ENCODE data around the gene SCFD2.
"Not testable (repeated sequence)": the region's sequence is repeated elsewhere in the genome, so short reads cannot be mapped to it uniquely, and the experiment has no call there.

Gene SCFD2

DNA sequence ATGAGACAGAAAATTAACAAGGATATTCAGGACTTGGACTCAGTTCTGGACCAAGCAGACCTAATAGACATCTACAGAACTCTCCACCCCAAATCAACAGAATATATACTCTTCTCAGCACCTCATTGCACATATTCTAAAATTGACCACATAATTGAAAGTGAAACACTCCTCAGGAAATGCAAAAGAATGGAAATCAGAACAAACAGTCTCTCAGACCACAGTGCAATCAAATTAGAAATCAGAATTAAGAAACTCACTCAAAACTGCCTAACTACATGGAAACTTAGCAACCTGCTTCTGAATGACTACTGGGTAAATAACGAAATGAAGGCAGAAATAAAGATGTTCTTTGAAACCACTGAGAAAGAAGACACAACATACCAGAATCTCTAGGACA is 333.0 kb downstream of the SCFD2 start:
- H3K4me3 ChIP-seq (ENCODE audit: low read length); H3K27ac ChIP-seq (ENCODE audit: low read length); H3K27me3 ChIP-seq (ENCODE audit: control insufficient read depth, insufficient read depth, low read length); H3K9ac ChIP-seq (ENCODE audit: low read length); H3K9me3 ChIP-seq (ENCODE audit: control insufficient read depth, low read depth, low read length); H3K4me1 ChIP-seq (ENCODE audit: control insufficient read depth, low read depth, low read length); H3K36me3 ChIP-seq (ENCODE audit: control insufficient read depth, low read depth, low read length): not testable (repeated sequence)

DNA sequence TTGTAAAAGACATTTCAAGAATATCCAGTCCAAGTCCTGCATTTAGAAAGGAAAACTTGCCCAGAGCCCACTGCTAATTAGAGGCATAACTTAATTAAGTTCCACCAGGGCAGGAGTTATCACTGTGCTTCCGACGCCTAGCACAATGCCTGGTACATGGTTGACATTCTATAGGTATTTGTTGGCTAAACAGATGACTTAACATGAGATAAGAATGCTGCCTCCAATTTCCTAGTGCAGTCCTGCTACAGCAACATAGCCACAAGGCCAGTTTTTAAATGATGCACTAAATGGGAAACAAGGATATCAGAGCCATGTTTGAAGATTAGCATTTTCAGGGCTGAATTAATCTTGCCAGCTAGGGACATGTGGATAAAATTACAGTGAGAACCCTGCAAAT is 339.6 kb downstream of the SCFD2 start:
- Histone ChIP-seq H3K27ac (ENCODE audit: low read length) (no peak overlapping the region), H3K36me3 (ENCODE audit: control insufficient read depth, low read depth, low read length) (no peaks in the 10 kb centered on the region), H3K4me3 (ENCODE audit: low read length) (no peak overlapping the region), H3K9ac (ENCODE audit: low read length) (no peak overlapping the region), H3K27me3 (ENCODE audit: control insufficient read depth, insufficient read depth, low read length) (no peaks in the 10 kb centered on the region), H3K4me1 (ENCODE audit: control insufficient read depth, low read depth, low read length) (no peaks in the 10 kb centered on the region), H3K9me3 (ENCODE audit: control insufficient read depth, low read depth, low read length) (no peaks in the 10 kb centered on the region)

DNA sequence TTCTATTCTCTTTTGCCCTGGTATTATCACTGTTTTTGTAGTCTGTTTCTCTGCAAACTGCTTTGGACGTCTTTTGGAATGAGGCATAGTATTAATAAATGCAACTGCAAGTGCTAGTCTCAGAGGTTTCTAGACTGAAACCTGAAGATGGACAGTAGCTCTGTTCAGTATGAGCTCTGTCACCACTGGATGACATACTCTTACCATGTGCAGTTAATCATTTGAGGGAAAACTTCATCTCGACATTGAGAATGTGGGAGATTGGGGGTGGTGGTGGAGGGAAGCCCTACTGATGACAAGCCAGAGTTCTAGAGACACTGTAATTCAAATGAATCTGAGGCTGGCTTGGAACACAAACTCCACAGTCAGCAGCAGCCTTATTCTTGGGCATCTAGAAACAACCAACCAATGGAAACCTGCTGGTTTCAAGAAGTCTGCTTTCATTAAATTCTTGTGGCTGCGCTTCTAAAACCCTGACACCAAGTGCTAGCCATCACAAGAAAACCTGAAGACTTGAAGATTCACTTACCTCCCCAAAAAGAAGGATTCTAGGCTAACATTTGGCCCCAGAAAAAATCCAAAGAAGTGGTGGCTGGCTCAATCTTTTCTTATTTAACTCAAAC is 342.1 kb downstream of the SCFD2 start:
- no peak overlapping the region for H3K27ac ChIP-seq (ENCODE audit: low read length)
- no peaks in the 10 kb centered on the region for H3K36me3 ChIP-seq (ENCODE audit: control insufficient read depth, low read depth, low read length)
- H3K27me3 ChIP-seq (ENCODE audit: control insufficient read depth, insufficient read depth, low read length), result no peaks in the 10 kb centered on the region
- no peak overlapping the region for H3K4me3 ChIP-seq (ENCODE audit: low read length)
- no peak overlapping the region for H3K9ac ChIP-seq (ENCODE audit: low read length)
- no peaks in the 10 kb centered on the region for H3K4me1 ChIP-seq (ENCODE audit: control insufficient read depth, low read depth, low read length)
- H3K9me3 ChIP-seq (ENCODE audit: control insufficient read depth, low read depth, low read length), result no peaks in the 10 kb centered on the region

DNA sequence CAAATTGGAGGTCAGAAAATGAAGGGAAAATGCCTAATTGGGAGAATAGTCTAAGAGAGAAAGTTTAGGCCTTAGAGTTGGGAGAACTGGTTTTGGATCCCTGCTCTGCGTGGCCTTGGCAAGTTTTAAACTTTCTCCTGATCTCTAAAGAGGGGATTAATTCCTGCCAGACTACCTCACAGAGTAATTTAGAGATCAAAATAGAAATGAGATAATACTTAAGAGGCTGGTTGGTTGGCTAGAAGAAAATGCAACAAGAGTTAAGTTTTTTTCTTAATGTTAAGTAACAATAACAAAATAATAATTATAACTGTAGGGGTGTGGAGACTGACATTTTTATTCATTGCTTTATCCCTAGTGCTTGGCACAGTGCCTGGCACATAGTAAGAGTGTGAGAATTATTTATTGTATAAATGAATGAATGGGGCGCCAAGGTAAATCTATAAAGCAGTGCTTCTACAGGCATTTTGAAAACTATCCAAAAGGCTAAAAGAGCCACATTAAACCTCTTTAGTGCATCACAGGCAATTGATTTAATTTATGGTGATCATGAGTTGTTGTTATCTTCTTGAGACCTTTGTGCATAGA is 343.3 kb downstream of the SCFD2 start:
- Histone ChIP-seq H3K4me1 (ENCODE audit: control insufficient read depth, low read depth, low read length) (no peaks in the 10 kb centered on the region), H3K9ac (ENCODE audit: low read length) (no peak overlapping the region), H3K4me3 (ENCODE audit: low read length) (no peak overlapping the region), H3K27me3 (ENCODE audit: control insufficient read depth, insufficient read depth, low read length) (no peaks in the 10 kb centered on the region), H3K36me3 (ENCODE audit: control insufficient read depth, low read depth, low read length) (no peaks in the 10 kb centered on the region), H3K27ac (ENCODE audit: low read length) (no peak overlapping the region), H3K9me3 (ENCODE audit: control insufficient read depth, low read depth, low read length) (no peaks in the 10 kb centered on the region)

DNA sequence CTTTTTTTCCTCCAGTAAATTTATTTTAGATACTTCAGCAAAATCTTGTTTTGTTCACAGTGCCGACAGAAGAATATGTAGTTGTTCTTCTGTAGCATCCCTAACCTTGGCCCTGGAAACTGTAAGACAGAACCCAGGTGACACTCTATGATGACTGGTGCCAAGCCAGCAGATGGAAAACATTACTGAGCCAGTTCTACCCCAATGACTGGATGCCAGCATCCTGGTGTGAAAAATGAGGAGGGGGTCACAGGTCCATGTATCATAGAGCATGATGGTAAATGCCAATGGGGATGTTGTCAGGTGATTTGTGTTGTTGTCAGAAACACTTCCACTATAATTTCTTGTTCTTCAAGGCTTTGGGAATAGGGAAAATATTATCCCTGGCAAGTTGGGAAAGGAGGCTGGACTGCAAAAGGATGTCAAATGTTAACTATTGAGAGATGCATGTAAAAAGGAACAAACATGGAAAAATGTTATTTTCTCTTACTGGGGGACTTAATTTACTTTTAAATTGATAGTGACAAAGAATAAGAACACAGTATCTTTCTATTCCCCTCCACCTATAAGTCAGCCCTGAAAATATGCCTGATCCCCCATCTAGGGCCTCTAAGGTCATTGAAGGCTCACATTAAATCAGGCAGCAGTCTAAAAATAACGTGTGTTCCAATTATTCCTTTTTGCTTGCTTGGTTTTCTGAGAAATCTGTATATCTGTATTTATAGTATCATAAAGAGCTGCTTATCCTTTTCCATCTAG is 343.9 kb downstream of the SCFD2 start:
- Histone ChIP-seq H3K4me3 (ENCODE audit: low read length) (no peak overlapping the region), H3K4me1 (ENCODE audit: control insufficient read depth, low read depth, low read length) (no peaks in the 10 kb centered on the region), H3K9me3 (ENCODE audit: control insufficient read depth, low read depth, low read length) (no peaks in the 10 kb centered on the region), H3K36me3 (ENCODE audit: control insufficient read depth, low read depth, low read length) (no peaks in the 10 kb centered on the region), H3K9ac (ENCODE audit: low read length) (no peak overlapping the region), H3K27me3 (ENCODE audit: control insufficient read depth, insufficient read depth, low read length) (no peaks in the 10 kb centered on the region), H3K27ac (ENCODE audit: low read length) (no peak overlapping the region)

DNA sequence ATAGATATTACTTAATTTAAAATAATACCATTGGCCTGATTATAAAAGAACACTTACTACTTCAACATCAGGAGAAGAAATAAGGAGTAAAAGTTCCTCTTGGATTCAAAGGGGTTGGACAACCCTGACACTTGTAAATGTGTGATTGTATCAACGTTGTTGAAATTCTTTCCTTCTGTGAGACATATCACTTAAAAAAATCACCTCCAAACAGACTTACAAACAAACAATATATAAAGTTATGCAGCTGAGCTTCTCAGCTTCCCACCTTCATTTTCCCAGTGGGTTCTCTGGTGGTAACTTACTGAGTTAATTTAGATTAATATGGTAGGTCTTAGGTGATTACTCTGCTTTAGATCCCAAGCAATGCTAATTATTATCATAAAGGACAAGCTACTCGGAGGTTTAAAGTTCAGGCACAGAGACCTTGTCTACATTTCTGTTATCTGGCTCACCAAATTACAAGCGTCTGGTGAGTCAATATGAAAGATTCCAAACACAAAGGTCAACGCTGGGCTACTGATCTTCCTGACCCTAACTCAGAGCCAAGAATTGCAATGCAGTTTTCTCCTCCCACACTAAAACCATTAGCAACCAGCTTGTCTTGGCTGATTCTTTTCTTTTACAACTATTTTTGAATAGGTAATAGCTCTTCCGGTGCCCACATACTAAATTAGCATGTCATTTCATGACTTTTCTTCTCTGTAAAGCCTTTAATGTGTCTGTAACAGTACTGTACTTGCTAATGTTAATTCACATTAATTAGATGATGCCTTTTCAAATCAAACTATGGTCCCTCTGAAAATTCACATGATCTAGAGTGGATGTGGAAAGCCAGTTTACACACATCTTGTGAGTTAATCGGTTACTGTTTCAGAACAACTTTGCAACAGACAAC is 346.1 kb downstream of the SCFD2 start:
- Histone ChIP-seq H3K4me1 (ENCODE audit: control insufficient read depth, low read depth, low read length) (no peaks in the 10 kb centered on the region), H3K27ac (ENCODE audit: low read length) (no peak overlapping the region), H3K36me3 (ENCODE audit: control insufficient read depth, low read depth, low read length) (no peaks in the 10 kb centered on the region), H3K4me3 (ENCODE audit: low read length) (no peak overlapping the region), H3K9me3 (ENCODE audit: control insufficient read depth, low read depth, low read length) (no peaks in the 10 kb centered on the region), H3K9ac (ENCODE audit: low read length) (no peak overlapping the region), H3K27me3 (ENCODE audit: control insufficient read depth, insufficient read depth, low read length) (no peaks in the 10 kb centered on the region)

DNA sequence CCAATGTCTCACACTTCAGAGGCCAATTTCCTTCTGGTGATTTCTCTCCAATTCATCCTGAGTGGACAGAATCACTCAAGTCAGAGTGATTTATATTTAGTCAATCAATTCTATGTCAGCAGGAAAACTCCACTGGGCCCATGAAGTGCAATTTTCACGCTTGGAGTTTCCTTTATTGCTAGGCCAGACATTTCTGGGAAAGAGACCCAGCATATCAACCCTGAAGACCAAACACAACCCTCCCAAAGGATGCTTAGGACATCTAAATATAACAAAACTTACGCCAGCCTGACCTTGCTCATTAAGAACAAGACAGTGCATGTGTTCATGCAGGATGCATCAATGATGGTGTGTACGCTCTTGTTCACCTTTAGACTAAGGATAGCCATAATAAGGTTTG is 347.4 kb downstream of the SCFD2 start:
- Histone ChIP-seq H3K27me3 (ENCODE audit: control insufficient read depth, insufficient read depth, low read length) (no peaks in the 10 kb centered on the region), H3K36me3 (ENCODE audit: control insufficient read depth, low read depth, low read length) (no peaks in the 10 kb centered on the region), H3K27ac (ENCODE audit: low read length) (no peak overlapping the region), H3K9ac (ENCODE audit: low read length) (no peak overlapping the region), H3K4me3 (ENCODE audit: low read length) (no peak overlapping the region), H3K4me1 (ENCODE audit: control insufficient read depth, low read depth, low read length) (no peaks in the 10 kb centered on the region), H3K9me3 (ENCODE audit: control insufficient read depth, low read depth, low read length) (no peaks in the 10 kb centered on the region)

DNA sequence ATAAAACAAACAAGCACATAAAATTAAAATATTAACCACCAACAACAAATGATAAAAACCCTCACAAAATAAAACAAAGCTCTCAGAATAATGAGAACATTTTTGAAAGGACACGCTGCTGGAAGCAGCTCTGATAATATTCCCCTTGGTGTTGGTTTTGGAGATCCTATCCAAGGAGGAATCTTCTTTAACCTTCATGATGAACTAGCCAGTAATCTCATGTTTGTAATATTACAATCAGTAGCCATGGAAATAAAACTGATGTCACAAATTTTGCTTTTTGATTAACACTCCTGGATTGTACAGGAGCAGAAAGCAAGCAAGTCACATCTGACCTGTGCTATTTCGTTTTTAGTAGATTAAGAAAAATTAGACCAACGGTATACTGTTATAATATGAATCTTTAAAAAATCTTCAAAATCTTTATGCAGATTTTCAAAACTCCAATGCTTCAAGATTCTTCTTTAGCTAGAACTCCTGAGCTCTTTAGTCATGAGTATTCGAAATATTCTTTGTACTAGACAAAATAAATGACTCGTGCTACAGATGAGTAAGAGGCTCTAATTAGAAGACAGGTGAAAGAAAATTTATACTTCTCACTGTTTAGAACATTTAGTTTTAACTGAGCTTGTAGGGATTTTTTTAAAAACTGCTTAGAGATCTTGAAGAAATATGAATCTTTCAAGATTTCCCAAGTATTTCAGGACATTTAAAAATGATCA is 349.6 kb downstream of the SCFD2 start:
- H3K27me3 ChIP-seq (ENCODE audit: control insufficient read depth, insufficient read depth, low read length), result no peaks in the 10 kb centered on the region
- no peaks in the 10 kb centered on the region for H3K4me1 ChIP-seq (ENCODE audit: control insufficient read depth, low read depth, low read length)
- no peak overlapping the region for H3K27ac ChIP-seq (ENCODE audit: low read length)
- no peak overlapping the region for H3K4me3 ChIP-seq (ENCODE audit: low read length)
- H3K9ac ChIP-seq (ENCODE audit: low read length), result no peak overlapping the region
- H3K9me3 ChIP-seq (ENCODE audit: control insufficient read depth, low read depth, low read length), result no peaks in the 10 kb centered on the region
- no peaks in the 10 kb centered on the region for H3K36me3 ChIP-seq (ENCODE audit: control insufficient read depth, low read depth, low read length)

DNA sequence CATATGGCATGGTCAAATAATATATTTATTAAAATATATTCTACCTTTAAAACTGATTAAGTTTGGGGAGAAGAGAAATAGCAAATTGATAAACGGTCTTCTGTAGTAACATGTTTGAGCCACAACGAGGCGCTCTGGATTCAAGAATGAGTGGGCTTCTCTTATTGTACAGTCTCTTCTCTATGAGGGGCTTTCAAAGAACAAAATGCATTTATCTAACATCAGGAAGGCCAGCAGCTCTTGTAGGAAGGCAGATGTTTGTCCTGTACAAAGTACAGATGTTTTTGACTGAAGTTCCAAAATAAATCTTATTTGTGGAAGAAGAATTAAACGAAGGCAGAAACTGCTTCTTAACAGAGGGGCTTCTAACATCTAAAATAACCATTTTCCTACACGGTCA is 350.2 kb downstream of the SCFD2 start:
- Histone ChIP-seq H3K4me3 (ENCODE audit: low read length) (no peak overlapping the region), H3K9me3 (ENCODE audit: control insufficient read depth, low read depth, low read length) (no peaks in the 10 kb centered on the region), H3K27ac (ENCODE audit: low read length) (no peak overlapping the region), H3K4me1 (ENCODE audit: control insufficient read depth, low read depth, low read length) (no peaks in the 10 kb centered on the region), H3K27me3 (ENCODE audit: control insufficient read depth, insufficient read depth, low read length) (no peaks in the 10 kb centered on the region), H3K9ac (ENCODE audit: low read length) (no peak overlapping the region), H3K36me3 (ENCODE audit: control insufficient read depth, low read depth, low read length) (no peaks in the 10 kb centered on the region)

DNA sequence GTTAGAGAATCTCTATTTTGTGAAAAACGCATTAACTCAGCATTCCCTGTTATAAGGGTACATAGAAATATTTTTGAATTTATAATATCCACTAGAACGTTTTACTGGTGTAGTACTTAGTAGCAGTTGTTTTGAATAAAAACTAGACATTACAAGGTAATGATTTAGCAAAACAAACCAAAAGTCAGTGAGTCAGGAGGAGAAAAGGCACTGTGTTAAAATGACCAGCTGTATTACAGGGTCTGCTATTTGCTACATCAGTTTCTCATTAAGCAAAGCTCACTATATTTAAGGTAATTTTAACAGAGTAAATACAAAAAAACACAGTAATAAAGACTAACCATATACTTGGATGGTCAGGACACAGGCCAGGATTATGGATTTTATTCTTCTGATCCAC is 351.0 kb downstream of the SCFD2 start:
- H3K27ac ChIP-seq (ENCODE audit: low read length), result no peak overlapping the region
- no peaks in the 10 kb centered on the region for H3K4me1 ChIP-seq (ENCODE audit: control insufficient read depth, low read depth, low read length)
- no peaks in the 10 kb centered on the region for H3K36me3 ChIP-seq (ENCODE audit: control insufficient read depth, low read depth, low read length)
- H3K4me3 ChIP-seq (ENCODE audit: low read length), result no peak overlapping the region
- no peak overlapping the region for H3K9ac ChIP-seq (ENCODE audit: low read length)
- H3K9me3 ChIP-seq (ENCODE audit: control insufficient read depth, low read depth, low read length), result no peaks in the 10 kb centered on the region
- H3K27me3 ChIP-seq (ENCODE audit: control insufficient read depth, insufficient read depth, low read length), result no peaks in the 10 kb centered on the region
